Measurements from ENCODE around the gene LRRTM1.

The LRRTM1 gene

GRCh38 chr2:80303909-80304837 is at the start of gene LRRTM1:
Gene LRRTM1 (minus strand): TSS chr2:80304752. CDS start chr2:80303819, 933 bp downstream.
- DNase-seq = no peak

- no peak for DNase-seq
Measured at GRCh38 chr2:80351231-80351630, 46.7 kb upstream of the LRRTM1 start.

- no peak for DNase-seq
Measured at GRCh38 chr2:80348953-80349352, 44.4 kb upstream of the LRRTM1 start.

GRCh38 chr2:80348078-80348477 is 43.5 kb upstream of the LRRTM1 start:
- no peak for DNase-seq

GRCh38 chr2:80340022-80340421 is 35.5 kb upstream of the LRRTM1 start:
- DNase-seq = no peak

GRCh38 chr2:80338794-80339193 is 34.2 kb upstream of the LRRTM1 start:
- DNase-seq = no peak

GRCh38 chr2:80335411-80335810 is 30.9 kb upstream of the LRRTM1 start:
- DNase-seq = no peak

GRCh38 chr2:80333886-80334285 is 29.3 kb upstream of the LRRTM1 start:
- no peak for DNase-seq

- no peak for DNase-seq
Measured at GRCh38 chr2:80330527-80331450, 26.2 kb upstream of the LRRTM1 start.

GRCh38 chr2:80329491-80329890 is 24.9 kb upstream of the LRRTM1 start:
- no peak for DNase-seq

- no peak for DNase-seq
Measured at GRCh38 chr2:80328159-80328571, 23.6 kb upstream of the LRRTM1 start.

- no peak for DNase-seq
Measured at GRCh38 chr2:80326861-80327260, 22.3 kb upstream of the LRRTM1 start.

GRCh38 chr2:80326214-80326613 is 21.7 kb upstream of the LRRTM1 start:
- no peak for DNase-seq

- DNase-seq = no peak
Measured at GRCh38 chr2:80324525-80324924, 20.0 kb upstream of the LRRTM1 start.

GRCh38 chr2:80323610-80324009 is 19.1 kb upstream of the LRRTM1 start:
- DNase-seq = no peak

GRCh38 chr2:80322958-80323357 is 18.4 kb upstream of the LRRTM1 start:
- DNase-seq = no peak

GRCh38 chr2:80322311-80322920 is 17.9 kb upstream of the LRRTM1 start:
- no peak for DNase-seq

GRCh38 chr2:80312282-80312839 is 7.8 kb upstream of the LRRTM1 start:
- DNase-seq = no peak

- DNase-seq = no peak
Measured at GRCh38 chr2:80311304-80311703, 6.8 kb upstream of the LRRTM1 start.

- DNase-seq = no peak
Measured at GRCh38 chr2:80303006-80303908, 1.3 kb downstream of the LRRTM1 start.

- no peak for DNase-seq
Measured at GRCh38 chr2:80302314-80303005, 2.1 kb downstream of the LRRTM1 start.

Measured in stimulated activated CD8-positive, alpha-beta memory T cell treated with anti-CD3 and anti-CD28 coated beads, Interleukin-4, amount 100 ng/mL, for 48 hours (primary cell).